ENCODE measurements around the gene ITPRID1.

Gene ITPRID1

DNA sequence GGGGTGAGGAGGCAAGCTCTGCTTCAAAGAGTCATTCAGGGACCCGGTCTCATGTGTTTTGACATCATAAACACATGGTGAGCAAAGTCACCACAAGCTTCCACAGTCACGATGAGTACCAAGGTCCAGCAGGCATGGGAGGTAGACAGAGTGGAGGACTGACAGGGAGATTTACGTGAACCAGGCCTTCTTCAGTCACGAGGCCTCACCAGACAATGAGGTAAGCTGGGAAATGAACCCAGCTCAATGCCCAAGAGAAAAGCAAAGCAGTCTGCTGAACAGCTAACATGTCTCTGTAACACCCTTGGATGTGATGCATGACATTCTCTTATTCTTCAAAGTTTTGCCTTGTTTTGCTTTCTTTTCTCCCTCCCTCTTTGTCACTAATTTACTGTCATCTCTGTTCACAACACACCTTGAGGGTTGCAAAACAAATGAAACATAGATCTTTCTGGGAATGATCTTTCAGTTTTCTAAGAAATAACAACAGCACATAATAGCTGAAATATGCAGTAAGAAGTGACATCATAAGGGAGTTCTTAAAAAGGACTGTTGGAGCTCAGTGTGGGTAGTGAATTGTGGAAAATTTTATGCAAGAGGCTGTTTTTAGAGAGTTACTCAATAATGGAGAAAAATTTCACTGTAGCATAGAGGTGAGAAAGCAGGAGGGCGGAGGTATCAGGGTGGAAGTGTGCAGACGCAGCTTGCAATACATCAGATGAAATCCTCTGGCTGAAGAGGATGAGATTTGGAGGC, 182.1 kb downstream of the ITPRID1 start:
- no peak for DNase-seq (ENCODE audit: low spot score)

DNA sequence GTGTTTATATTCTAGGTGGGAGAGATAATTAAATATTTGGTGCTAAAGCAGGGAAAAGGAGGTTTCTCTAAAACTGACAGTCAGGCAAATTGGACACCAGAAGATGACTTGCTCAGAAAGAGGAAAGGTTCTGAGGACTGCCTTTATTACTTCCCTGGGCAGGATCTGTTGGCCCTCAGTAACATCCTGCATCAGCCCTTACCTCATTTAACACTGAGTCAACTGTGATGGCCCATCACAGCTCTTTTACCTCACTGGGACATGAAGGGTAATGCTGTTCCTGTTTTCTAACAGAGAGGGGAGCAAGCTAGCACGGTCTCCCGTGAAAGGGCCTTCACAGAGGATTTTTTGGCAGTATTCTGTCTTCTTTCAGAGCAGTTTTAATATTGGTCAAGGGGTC, 185.2 kb downstream of the ITPRID1 start:
- no peak for DNase-seq (ENCODE audit: low spot score)

DNA sequence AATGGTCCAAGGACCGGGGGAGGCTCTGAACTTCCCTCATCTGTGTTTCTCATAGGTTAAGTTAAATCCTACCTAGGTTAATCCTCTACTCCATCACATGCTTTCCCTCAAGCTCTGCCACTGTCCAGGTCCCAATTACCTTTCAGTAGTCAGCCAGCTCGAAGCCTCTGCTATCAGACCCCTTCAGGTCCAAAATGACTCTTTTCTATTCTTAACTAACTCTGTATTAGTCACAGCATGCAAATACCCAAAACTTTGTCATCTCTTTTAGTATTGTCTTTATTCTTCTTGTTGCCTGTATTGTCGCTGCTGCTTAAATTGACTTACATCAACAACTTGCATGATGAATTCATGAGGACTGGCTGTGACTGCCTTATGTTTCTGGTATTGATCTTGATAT, 188.5 kb downstream of the ITPRID1 start:
- DNase-seq (ENCODE audit: low spot score) = no peak

DNA sequence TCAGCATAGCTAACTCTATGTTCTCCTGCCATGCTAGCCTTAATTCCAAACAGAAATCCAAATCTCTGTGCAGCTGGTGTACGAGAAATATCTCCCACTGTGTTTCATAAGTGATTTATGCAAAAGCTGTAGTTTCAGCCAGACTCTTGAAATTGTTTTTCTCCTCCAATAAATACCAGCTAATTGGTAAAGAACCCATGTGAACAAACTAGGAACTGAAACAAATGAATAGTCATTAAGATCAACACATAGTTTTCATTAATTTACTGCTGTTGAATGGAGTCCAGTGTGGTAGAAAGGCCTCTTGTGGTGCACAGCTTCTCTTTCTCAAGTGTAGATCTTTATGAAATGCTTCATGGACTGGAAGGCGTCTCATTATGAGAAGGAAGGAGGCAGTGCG, 191.5 kb downstream of the ITPRID1 start:
- DNase-seq (ENCODE audit: low spot score) = no peak

DNA sequence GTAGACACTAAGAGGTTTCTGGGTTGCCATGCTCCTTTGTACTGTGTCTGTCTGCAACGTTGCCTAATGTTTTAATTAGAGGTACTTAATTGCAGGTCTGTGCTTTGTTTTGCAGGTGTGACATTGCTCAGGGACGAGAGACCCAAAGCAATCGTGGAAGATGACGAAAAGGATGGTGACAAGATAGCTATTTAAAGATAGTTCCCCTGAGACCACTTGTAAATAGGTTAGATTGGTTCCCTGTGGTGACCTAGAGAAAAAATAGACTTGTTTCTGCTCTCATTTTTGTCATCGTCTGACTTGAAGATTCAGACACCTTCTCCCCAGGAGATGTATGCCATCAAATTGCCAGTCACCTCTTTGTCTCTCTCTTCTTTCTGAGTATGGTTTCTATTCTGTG, 193.2 kb downstream of the ITPRID1 start:
- no peak for DNase-seq (ENCODE audit: low spot score)
